GM12872 (cell line): Measurements from ENCODE around the gene FBXL16.
A peak's percentile ranks its signal among the peaks of the same experiment; 100 is the strongest.

Experiments used
- CTCF ChIP-seq: IDR thresholded peaks from 3 replicates; pipeline ENCODE4 v1.5.1; 2011; ENCODE audit warnings: low read depth, mild to moderate bottlenecking, low read length, moderate library complexity; ENCODE audit not compliant: insufficient read depth

FBXL16 gene

GRCh38 chr16:718922-719321 is 13.3 kb upstream of the FBXL16 start:
- TF ChIP-seq CTCF = no peak

- TF ChIP-seq CTCF = no peak
These were observed 12.8 kb upstream of the FBXL16 start for GRCh38 chr16:718389-718788.

- no peak for TF ChIP-seq CTCF
These were observed 12.0 kb upstream of the FBXL16 start for GRCh38 chr16:717450-718245.

- TF ChIP-seq CTCF = no peak
These were observed 11.2 kb upstream of the FBXL16 start for GRCh38 chr16:716768-717325.

GRCh38 chr16:716200-716568 is 10.6 kb upstream of the FBXL16 start:
- no peak for TF ChIP-seq CTCF

GRCh38 chr16:715477-716199 is 10.0 kb upstream of the FBXL16 start:
- TF ChIP-seq CTCF = peak; percentile 17; the same call in 1 of the 3 replicates
